OCI-LY1 (cell line): ENCODE measurements around the gene MTM1.

Source experiments
- EZH2 ChIP-seq: fragments of 200-600 bp; sonication (generic), shearing (Covaris generic); IDR thresholded peaks from 2 replicates; pipeline ENCODE4 v1.8.0; 2017; ENCODE audit warnings: borderline replicate concordance, mixed run types, mild to moderate bottlenecking, antibody characterized with exemption, low read length, moderate library complexity, mixed read lengths
- TF ChIP-seq, protein P1 (sequence below): fragments of 200-600 bp; sonication (generic), shearing (Covaris generic); IDR thresholded peaks from 2 replicates; pipeline ENCODE4 v1.5.1; 2017; ENCODE audit warnings: mild to moderate bottlenecking, antibody characterized with exemption, low read length, moderate library complexity, mixed read lengths

DNA sequence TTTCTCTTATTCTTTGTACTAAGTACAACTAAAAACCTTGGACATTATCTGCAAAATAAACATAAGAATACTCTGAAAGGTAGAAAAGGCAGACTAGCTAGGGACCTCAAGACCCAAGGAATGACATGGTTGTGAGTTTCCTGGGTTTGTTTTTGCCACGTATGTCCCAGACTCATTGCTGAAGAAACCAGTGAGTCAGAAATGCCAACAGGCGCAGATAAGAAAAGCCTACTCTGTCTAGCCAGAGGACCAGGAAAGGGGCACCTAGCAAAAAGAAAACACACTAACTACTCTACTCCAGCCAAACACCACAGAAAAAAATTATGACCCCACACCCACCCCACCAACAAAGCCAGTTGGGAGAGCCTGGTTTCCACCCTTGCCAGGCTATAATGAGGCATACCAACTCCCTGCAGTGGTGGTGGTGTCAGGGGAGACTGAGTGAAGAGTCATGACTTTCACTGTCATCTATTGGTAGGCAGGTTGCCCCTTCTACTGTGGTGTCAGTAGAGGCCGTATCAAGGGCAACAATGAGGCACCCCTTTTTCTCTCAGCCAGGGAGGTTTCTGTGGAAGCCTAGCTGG is 135.7 kb downstream of the MTM1 start:
- TF ChIP-seq, protein P1, sequence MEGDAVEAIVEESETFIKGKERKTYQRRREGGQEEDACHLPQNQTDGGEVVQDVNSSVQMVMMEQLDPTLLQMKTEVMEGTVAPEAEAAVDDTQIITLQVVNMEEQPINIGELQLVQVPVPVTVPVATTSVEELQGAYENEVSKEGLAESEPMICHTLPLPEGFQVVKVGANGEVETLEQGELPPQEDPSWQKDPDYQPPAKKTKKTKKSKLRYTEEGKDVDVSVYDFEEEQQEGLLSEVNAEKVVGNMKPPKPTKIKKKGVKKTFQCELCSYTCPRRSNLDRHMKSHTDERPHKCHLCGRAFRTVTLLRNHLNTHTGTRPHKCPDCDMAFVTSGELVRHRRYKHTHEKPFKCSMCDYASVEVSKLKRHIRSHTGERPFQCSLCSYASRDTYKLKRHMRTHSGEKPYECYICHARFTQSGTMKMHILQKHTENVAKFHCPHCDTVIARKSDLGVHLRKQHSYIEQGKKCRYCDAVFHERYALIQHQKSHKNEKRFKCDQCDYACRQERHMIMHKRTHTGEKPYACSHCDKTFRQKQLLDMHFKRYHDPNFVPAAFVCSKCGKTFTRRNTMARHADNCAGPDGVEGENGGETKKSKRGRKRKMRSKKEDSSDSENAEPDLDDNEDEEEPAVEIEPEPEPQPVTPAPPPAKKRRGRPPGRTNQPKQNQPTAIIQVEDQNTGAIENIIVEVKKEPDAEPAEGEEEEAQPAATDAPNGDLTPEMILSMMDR: no peak
- TF ChIP-seq EZH2: no peak
